ENCODE results near the gene PDS5A.

DNA sequence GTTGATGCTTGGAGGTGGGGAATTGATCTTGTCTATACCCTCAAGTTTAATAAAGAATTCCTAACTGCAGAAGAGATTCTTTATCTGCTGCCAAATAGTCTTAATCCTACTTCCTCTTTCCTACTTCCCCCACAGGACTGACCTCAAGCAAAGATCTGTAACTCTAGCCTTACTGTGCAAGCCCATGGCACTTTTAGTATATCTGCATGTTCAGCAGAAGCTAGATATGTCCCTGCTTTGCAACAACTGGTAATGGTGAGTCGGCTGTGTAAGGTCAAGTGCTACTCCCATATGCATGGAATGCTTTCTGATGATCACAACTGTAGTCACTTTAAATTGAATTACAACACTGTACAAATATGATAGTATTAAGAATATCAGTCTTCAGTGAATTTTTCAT, 26.3 kb upstream of the PDS5A start:
- no peak for TF ChIP-seq CTCF (IDR thresholded peaks at IDR 0.05; ENCODE audit: low read depth, low read length)
- TF ChIP-seq EZH2phosphoT487 (IDR thresholded peaks at IDR 0.05; ENCODE audit: low read depth) = no peak
